Measurements from ENCODE around the gene TMEM38B. TPM values are rescaled to one million over a fixed set of nuclear protein-coding genes. Genes with fewer than 3 reads are reported as not detected.

TMEM38B gene
- total and polyA plus RNA-seq, 2 donors (not counting 3 experiments of a cell fraction or from before 2014, with no cell fraction given): 4.2 to 7.7 TPM

- H3K36me3 ChIP-seq (ENCODE audit: control insufficient read depth in 2 of 2, extremely low read depth in 1 of 2, insufficient read depth in 2 of 2, low read length in 2 of 2): no peaks in the 10 kb centered on the region
- peaks cover 4 to 6% of the 10 kb centered on the region in 2 experiments for H3K27me3 ChIP-seq (ENCODE audit: control insufficient read depth in 2 of 2, insufficient read depth in 2 of 2, low read length in 2 of 2)
- no peak overlapping the region for H3K4me2 ChIP-seq (ENCODE audit: insufficient read depth, low read length)
- POLR2A ChIA-PET: no interaction called here
- H2AFZ ChIP-seq (ENCODE audit: low read depth, low read length): no peak overlapping the region
- H3K9me1 ChIP-seq (replicated peaks; ENCODE audit: control insufficient read depth, extremely low read depth, insufficient read depth, low read length): no peaks in the 10 kb centered on the region
- no peak overlapping the region for H3K4me3 ChIP-seq (replicated peaks in 1 of 3; ENCODE audit: insufficient read depth in 1 of 3, low read depth in 1 of 3, low read length in 3 of 3)
- intact Hi-C loops (cut with micrococcal nuclease) (no loop called here), dilution Hi-C loops (cut with MboI; ENCODE audit: extremely low pct_ligation_motif_present, low sequenced_read_pairs) (no loop called here)
- FAIRE-seq (no peak), DNase-seq (ENCODE audit: low read depth, low spot score) (no peak)
- BruUV-seq (replicated peaks): no TSS peak
- no peaks in the 10 kb centered on the region for H3K79me2 ChIP-seq (ENCODE audit: control insufficient read depth, insufficient read depth, low read length)
- H3K9me3 ChIP-seq (replicated peaks; ENCODE audit: control insufficient read depth, insufficient read depth, low read length): no peaks in the 10 kb centered on the region
- no peak overlapping the region for H3K9ac ChIP-seq (replicated peaks; ENCODE audit: extremely low read depth, insufficient read depth, low read length)
- no peaks in the 10 kb centered on the region for H3K4me1 ChIP-seq (ENCODE audit: control insufficient read depth, extremely low read depth, insufficient read depth, low read length)
- CTCF ChIA-PET: no interaction called here
- H4K20me1 ChIP-seq (replicated peaks; ENCODE audit: control insufficient read depth, extremely low read depth, insufficient read depth, low read length): no peaks in the 10 kb centered on the region
- TF ChIP-seq POLR2AphosphoS5 (IDR thresholded peaks at IDR 0.05; ENCODE audit: insufficient read depth, low read depth, low read length): no peak
- TF ChIP-seq POLR2A (IDR thresholded peaks at IDR 0.05; ENCODE audit: low read depth, low read length): no peak
- no peak for TF ChIP-seq JUN (IDR thresholded peaks at IDR 0.05; ENCODE audit: borderline replicate concordance, insufficient read depth, insufficient read length, low read depth)
- no peak for TF ChIP-seq FOS (IDR thresholded peaks at IDR 0.05; ENCODE audit: borderline replicate concordance, insufficient read depth, low read length)
- TF ChIP-seq, protein P1, sequence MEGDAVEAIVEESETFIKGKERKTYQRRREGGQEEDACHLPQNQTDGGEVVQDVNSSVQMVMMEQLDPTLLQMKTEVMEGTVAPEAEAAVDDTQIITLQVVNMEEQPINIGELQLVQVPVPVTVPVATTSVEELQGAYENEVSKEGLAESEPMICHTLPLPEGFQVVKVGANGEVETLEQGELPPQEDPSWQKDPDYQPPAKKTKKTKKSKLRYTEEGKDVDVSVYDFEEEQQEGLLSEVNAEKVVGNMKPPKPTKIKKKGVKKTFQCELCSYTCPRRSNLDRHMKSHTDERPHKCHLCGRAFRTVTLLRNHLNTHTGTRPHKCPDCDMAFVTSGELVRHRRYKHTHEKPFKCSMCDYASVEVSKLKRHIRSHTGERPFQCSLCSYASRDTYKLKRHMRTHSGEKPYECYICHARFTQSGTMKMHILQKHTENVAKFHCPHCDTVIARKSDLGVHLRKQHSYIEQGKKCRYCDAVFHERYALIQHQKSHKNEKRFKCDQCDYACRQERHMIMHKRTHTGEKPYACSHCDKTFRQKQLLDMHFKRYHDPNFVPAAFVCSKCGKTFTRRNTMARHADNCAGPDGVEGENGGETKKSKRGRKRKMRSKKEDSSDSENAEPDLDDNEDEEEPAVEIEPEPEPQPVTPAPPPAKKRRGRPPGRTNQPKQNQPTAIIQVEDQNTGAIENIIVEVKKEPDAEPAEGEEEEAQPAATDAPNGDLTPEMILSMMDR (IDR thresholded peaks at IDR 0.05; ENCODE audit: extremely low read depth in 1 of 2, insufficient read depth in 1 of 2, low read depth in 1 of 2, low read length in 2 of 2): no peak
- no peak for TF ChIP-seq GATA2 (IDR thresholded peaks at IDR 0.05; ENCODE audit: insufficient read depth, insufficient read length, low read depth, low read length)
- no peak for TF ChIP-seq MYC (IDR thresholded peaks at IDR 0.05; ENCODE audit: low read depth, low read length)
- TF ChIP-seq MAX (IDR thresholded peaks at IDR 0.05; ENCODE audit: insufficient read depth, insufficient read length): no peak
- no peak for TF ChIP-seq EZH2 (IDR thresholded peaks at IDR 0.05; ENCODE audit: borderline replicate concordance, low read depth, low read length, severe bottlenecking)
- no peak overlapping the region for H3K27ac ChIP-seq (ENCODE audit: insufficient read depth, low read depth, low read length)
Measured at GRCh38 chr9:105670775-105671174, 23.6 kb upstream of the TMEM38B start.
